Fibroblast of lung (primary cell): ENCODE results near the gene CAP1. TPM values are rescaled to one million over a fixed set of nuclear protein-coding genes. Genes with fewer than 3 reads are reported as not detected.

Experiments used
- DNase-seq, 2 donors: peaks; one replicate each; pipeline versions ENCODE4 v3.0.0 to v3.0.0-alpha.2; 2010; ENCODE audit warnings: low read depth in 2 of 2
- H2AFZ ChIP-seq: 2 replicates; pipeline ENCODE4 v1.5.1; 2012; ENCODE audit warnings: low read length, control low read depth, inconsistent platforms
- H3K27ac ChIP-seq: 2 replicates; pipeline ENCODE4 v1.5.1; 2011; ENCODE audit warnings: low read length, control low read depth; ENCODE audit not compliant: insufficient read depth
- H3K27me3 ChIP-seq: 2 replicates; pipeline ENCODE4 v1.5.1; 2011; ENCODE audit warnings: mild to moderate bottlenecking, low read length; ENCODE audit not compliant: control insufficient read depth, insufficient read depth
- H3K36me3 ChIP-seq: 2 replicates; pipeline ENCODE4 v1.5.1; 2011; ENCODE audit warnings: low read length; ENCODE audit not compliant: control insufficient read depth, insufficient read depth
- H3K4me1 ChIP-seq: 2 replicates; pipeline ENCODE4 v1.5.1; 2011; ENCODE audit warnings: low read length; ENCODE audit not compliant: control insufficient read depth, insufficient read depth; ENCODE audit errors: extremely low read depth
- H3K4me2 ChIP-seq: 2 replicates; pipeline ENCODE4 v1.5.1; 2011; ENCODE audit warnings: low read length, control low read depth; ENCODE audit not compliant: insufficient read depth; ENCODE audit errors: extremely low read depth
- H3K4me3 ChIP-seq, 4 experiments: fragments of 200-600 bp in 1 of 4; sonication (generic) in 1 of 4; replicated peaks in 1 of 4; 2 replicates each; pipeline ENCODE4 v1.5.1; 2011 to 2016; ENCODE audit warnings: low read length in 4 of 4, low read depth in 3 of 4, mild to moderate bottlenecking in 3 of 4, control low read depth in 2 of 4, inconsistent platforms in 1 of 4, mixed read lengths in 1 of 4; ENCODE audit not compliant: insufficient read depth in 1 of 4; ENCODE audit errors: control extremely low read depth in 1 of 4
- H3K79me2 ChIP-seq: 2 replicates; pipeline ENCODE4 v1.5.1; 2012; ENCODE audit warnings: mild to moderate bottlenecking, low read length, inconsistent platforms; ENCODE audit not compliant: control insufficient read depth, insufficient read depth
- H3K9ac ChIP-seq: 2 replicates; pipeline ENCODE4 v1.5.1; 2011; ENCODE audit warnings: mild to moderate bottlenecking, low read length, control low read depth; ENCODE audit not compliant: insufficient read depth
- H3K9me3 ChIP-seq: 2 replicates; pipeline ENCODE4 v1.5.1; 2012; ENCODE audit warnings: low read depth, low read length; ENCODE audit not compliant: control insufficient read depth, insufficient read depth
- H4K20me1 ChIP-seq: 2 replicates; pipeline ENCODE4 v1.5.1; 2011; ENCODE audit warnings: low read length; ENCODE audit not compliant: control insufficient read depth, insufficient read depth; ENCODE audit errors: extremely low read depth
- CTCF ChIP-seq, 2 donors: IDR thresholded peaks in 1 of 2; conservative IDR thresholded peaks in 1 of 2; 1 replicate in 1 of 2; 2 replicates in 1 of 2; pipeline ENCODE4 v1.5.1; 2011 to 2012; ENCODE audit warnings: low read length in 2 of 2, control low read depth in 1 of 2, inconsistent platforms in 1 of 2, low read depth in 1 of 2, mild to moderate bottlenecking in 1 of 2
- EZH2 ChIP-seq: IDR thresholded peaks from 2 replicates; pipeline ENCODE4 v1.5.1; 2012; ENCODE audit warnings: low read length, control low read depth, mild to moderate bottlenecking; ENCODE audit errors: missing control alignments
- polyA plus RNA-seq, 2 donors: library from polyadenylated mRNA; depleted of rRNA in 1 of 2; stranded (reverse) in 1 of 2; unstranded in 1 of 2; fragments of >200 nt; gene quantifications; 2 replicates each; pipeline ENCODE4 v1.2.1, GENCODE V29; 2011 to 2012; ENCODE audit warnings: missing spikeins in 1 of 2
- total RNA-seq: library from RNA; depleted of rRNA; stranded (reverse); fragments of >200 nt; gene quantifications from 2 replicates; pipeline ENCODE4 v1.2.1, GENCODE V29; 2014

CAP1 gene
- total and polyA plus RNA-seq, 2 donors (not counting 1 experiment from before 2014, with no cell fraction given), result 352 to 836 TPM

- H3K4me3 ChIP-seq, result no peak overlapping the region
- H3K36me3 ChIP-seq, result no peaks in the 10 kb centered on the region
- H3K9ac ChIP-seq, result no peak overlapping the region
- H2AFZ ChIP-seq, result no peak overlapping the region
- H3K9me3 ChIP-seq, result no peaks in the 10 kb centered on the region
- H3K79me2 ChIP-seq, result no peaks in the 10 kb centered on the region
- no peak overlapping the region for H3K4me2 ChIP-seq
- H3K27ac ChIP-seq, result no peak overlapping the region
- no peak for TF ChIP-seq EZH2
- no peak for TF ChIP-seq CTCF (conservative IDR thresholded peaks at IDR 0.05 in 1 of 2, IDR thresholded peaks at IDR 0.05 in 1 of 2; ENCODE audit: low read depth in 1 of 2, low read length in 2 of 2)
- no peaks in the 10 kb centered on the region for H4K20me1 ChIP-seq
- peaks cover 3% of the 10 kb centered on the region for H3K27me3 ChIP-seq
- no peak for DNase-seq
- no peaks in the 10 kb centered on the region for H3K4me1 ChIP-seq
Measured at GRCh38 chr1:40107290-40107959, 66.9 kb downstream of the CAP1 start.

GRCh38 chr1:40110389-40110788, 69.9 kb downstream of the CAP1 start:
- DNase-seq, result no peak
- Histone ChIP-seq H3K4me3 (no peak overlapping the region), H3K9ac (no peak overlapping the region), H3K27me3 (no peaks in the 10 kb centered on the region), H3K79me2 (no peaks in the 10 kb centered on the region), H3K36me3 (no peaks in the 10 kb centered on the region), H3K4me1 (no peaks in the 10 kb centered on the region), H3K27ac (no peak overlapping the region), H3K9me3 (no peaks in the 10 kb centered on the region), H3K4me2 (no peak overlapping the region), H4K20me1 (no peaks in the 10 kb centered on the region), H2AFZ (no peak overlapping the region)
- TF ChIP-seq CTCF (conservative IDR thresholded peaks at IDR 0.05 in 1 of 2, IDR thresholded peaks at IDR 0.05 in 1 of 2; ENCODE audit: low read depth in 1 of 2, low read length in 2 of 2) (no peak), EZH2 (no peak)

GRCh38 chr1:40114400-40114799, 73.9 kb downstream of the CAP1 start:
- Histone ChIP-seq H3K9me3 (no peaks in the 10 kb centered on the region), H3K4me3 (no peak overlapping the region), H3K4me1 (no peaks in the 10 kb centered on the region), H3K27ac (no peak overlapping the region), H3K9ac (no peak overlapping the region), H3K4me2 (no peak overlapping the region), H3K27me3 (peaks cover 4% of the 10 kb centered on the region), H3K36me3 (no peaks in the 10 kb centered on the region), H4K20me1 (no peaks in the 10 kb centered on the region), H2AFZ (no peak overlapping the region), H3K79me2 (no peaks in the 10 kb centered on the region)
- DNase-seq, result no peak
- TF ChIP-seq CTCF (conservative IDR thresholded peaks at IDR 0.05 in 1 of 2, IDR thresholded peaks at IDR 0.05 in 1 of 2; ENCODE audit: low read depth in 1 of 2, low read length in 2 of 2) (no peak), EZH2 (no peak)
